Measurements from ENCODE around the gene ERO1B. TPM values are rescaled to one million over a fixed set of nuclear protein-coding genes. Genes with fewer than 3 reads are reported as not detected.

The ERO1B gene
- total RNA-seq, 1 donor from 2014 or later, result 7.8 TPM

- Histone ChIP-seq H3K9me3 (no peaks in the 10 kb centered on the region), H3K4me3 (no peak overlapping the region), H3K36me3 (peaks cover 12% of the 10 kb centered on the region), H3K27me3 (no peaks in the 10 kb centered on the region), H3K4me1 (no peaks in the 10 kb centered on the region), H3K27ac (no peak overlapping the region)
- ATAC-seq (no peak), DNase-seq (no peak)
- intact Hi-C loops (cut with DNase I), result no loop called here
- TF ChIP-seq CTCF (IDR thresholded peaks at IDR 0.05), result no peak
Measured at GRCh38 chr1:236269439-236269838, 12.3 kb downstream of the ERO1B start.

- DNase-seq (no peak), ATAC-seq (no peak)
- Histone ChIP-seq H3K27ac (no peak overlapping the region), H3K4me1 (no peaks in the 10 kb centered on the region), H3K4me3 (no peak overlapping the region), H3K27me3 (no peaks in the 10 kb centered on the region), H3K9me3 (peaks cover 27% of the 10 kb centered on the region), H3K36me3 (no peaks in the 10 kb centered on the region)
- intact Hi-C loops (cut with DNase I), result no loop called here
- no peak for TF ChIP-seq CTCF (IDR thresholded peaks at IDR 0.05)
Measured at GRCh38 chr1:236261898-236262297, 19.9 kb downstream of the ERO1B start.

DNA sequence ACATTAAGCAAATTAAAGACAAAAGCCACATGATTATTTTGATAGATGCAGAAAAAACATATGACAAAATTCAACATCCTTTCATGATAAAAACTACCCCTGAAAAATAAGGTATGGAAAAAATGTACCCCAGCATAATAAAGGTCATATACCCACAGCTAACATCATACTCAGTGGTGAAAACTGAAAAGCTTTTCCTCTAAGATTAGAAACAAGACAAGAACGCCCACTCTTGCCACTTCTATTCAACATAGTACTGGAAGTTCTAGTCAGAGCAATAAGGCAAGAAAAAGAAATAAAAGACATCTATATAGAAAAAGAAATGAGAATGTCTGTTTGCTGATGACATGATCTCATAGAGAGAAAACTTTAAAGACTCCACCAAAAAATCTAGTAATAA, 20.7 kb downstream of the ERO1B start:
- Histone ChIP-seq H3K27me3 (no peaks in the 10 kb centered on the region), H3K27ac (no peak overlapping the region), H3K36me3 (no peaks in the 10 kb centered on the region), H3K9me3 (peaks cover 27% of the 10 kb centered on the region), H3K4me1 (no peaks in the 10 kb centered on the region), H3K4me3 (no peak overlapping the region)
- ATAC-seq (no peak), DNase-seq (no peak)
- TF ChIP-seq CTCF (IDR thresholded peaks at IDR 0.05), result no peak
- intact Hi-C loops (cut with DNase I), result no loop called here

DNA sequence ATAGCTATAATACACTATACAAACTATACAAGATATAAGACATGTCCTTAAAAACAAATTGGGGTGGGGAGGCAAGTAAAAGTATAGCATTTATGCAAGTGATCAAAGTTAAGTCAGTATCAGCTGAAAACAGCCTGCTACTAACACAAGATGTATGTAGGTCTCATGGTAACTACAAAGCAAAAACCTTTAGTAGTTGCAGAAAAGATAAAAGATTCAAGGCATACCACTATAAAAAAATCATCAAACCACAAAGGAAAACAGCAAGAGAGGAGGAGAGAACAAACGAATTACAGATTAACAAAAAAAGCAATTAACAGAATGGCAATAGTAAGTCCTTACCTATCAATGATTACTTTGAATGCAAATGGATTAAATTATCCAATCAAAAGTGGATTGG, 22.7 kb downstream of the ERO1B start:
- peaks cover 27% of the 10 kb centered on the region for H3K9me3 ChIP-seq
- H3K4me1 ChIP-seq, result no peaks in the 10 kb centered on the region
- no peak overlapping the region for H3K27ac ChIP-seq
- DNase-seq, result no peak
- no peaks in the 10 kb centered on the region for H3K36me3 ChIP-seq
- H3K4me3 ChIP-seq, result no peak overlapping the region
- H3K27me3 ChIP-seq, result no peaks in the 10 kb centered on the region
- ATAC-seq, result no peak
- no peak for TF ChIP-seq CTCF (IDR thresholded peaks at IDR 0.05)
- intact Hi-C loops (cut with DNase I), result no loop called here

GRCh38 chr1:236258114-236258622, 23.6 kb downstream of the ERO1B start:
- Histone ChIP-seq H3K9me3 (peaks cover 27% of the 10 kb centered on the region), H3K36me3 (no peaks in the 10 kb centered on the region), H3K27me3 (no peaks in the 10 kb centered on the region), H3K27ac (no peak overlapping the region), H3K4me1 (no peaks in the 10 kb centered on the region), H3K4me3 (no peak overlapping the region)
- ATAC-seq, result no peak
- no peak for TF ChIP-seq CTCF (IDR thresholded peaks at IDR 0.05)
- DNase-seq, result no peak
- intact Hi-C loops (cut with DNase I), result no loop called here

GRCh38 chr1:236257216-236257615, 24.5 kb downstream of the ERO1B start:
- no peaks in the 10 kb centered on the region for H3K27me3 ChIP-seq
- H3K4me1 ChIP-seq, result peaks cover 3% of the 10 kb centered on the region
- no peaks in the 10 kb centered on the region for H3K36me3 ChIP-seq
- no peak for DNase-seq
- no peak for TF ChIP-seq CTCF (IDR thresholded peaks at IDR 0.05)
- H3K27ac ChIP-seq, result no peak overlapping the region
- no peak overlapping the region for H3K4me3 ChIP-seq
- intact Hi-C loops (cut with DNase I), result no loop called here
- no peak for ATAC-seq
- peaks cover 27% of the 10 kb centered on the region for H3K9me3 ChIP-seq
